GM21737 (cell line): Measurements from ENCODE around the gene PCBP3.

Experiments used
- ATAC-seq: cut with Tn5 transposase; IDR thresholded peaks from one replicate; pipeline ENCODE4 v1.9.1; 2021; ENCODE audit warnings: mild to moderate bottlenecking, moderate library complexity; ENCODE audit not compliant: unreplicated experiment

Gene PCBP3

DNA sequence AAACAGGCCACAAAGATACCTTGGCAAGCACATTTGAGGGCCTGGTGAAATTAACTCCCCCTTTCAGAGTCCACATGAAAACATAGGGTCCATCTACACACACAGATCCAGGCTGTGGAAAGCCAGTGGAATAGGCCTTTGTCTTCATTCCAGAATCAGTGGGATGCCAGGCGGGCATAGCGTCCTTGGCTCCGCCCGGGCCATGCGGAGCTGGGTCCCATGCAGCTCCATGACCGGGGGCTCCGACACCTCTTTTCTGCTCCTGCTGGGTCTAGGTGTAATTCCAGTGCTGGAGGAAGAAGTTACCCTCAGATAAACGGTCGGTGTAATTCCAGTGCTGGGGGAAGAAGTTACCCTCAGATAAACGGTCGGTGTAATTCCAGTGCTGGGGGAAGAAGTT is 274.5 kb downstream of the PCBP3 start:
- ATAC-seq: no peak

DNA sequence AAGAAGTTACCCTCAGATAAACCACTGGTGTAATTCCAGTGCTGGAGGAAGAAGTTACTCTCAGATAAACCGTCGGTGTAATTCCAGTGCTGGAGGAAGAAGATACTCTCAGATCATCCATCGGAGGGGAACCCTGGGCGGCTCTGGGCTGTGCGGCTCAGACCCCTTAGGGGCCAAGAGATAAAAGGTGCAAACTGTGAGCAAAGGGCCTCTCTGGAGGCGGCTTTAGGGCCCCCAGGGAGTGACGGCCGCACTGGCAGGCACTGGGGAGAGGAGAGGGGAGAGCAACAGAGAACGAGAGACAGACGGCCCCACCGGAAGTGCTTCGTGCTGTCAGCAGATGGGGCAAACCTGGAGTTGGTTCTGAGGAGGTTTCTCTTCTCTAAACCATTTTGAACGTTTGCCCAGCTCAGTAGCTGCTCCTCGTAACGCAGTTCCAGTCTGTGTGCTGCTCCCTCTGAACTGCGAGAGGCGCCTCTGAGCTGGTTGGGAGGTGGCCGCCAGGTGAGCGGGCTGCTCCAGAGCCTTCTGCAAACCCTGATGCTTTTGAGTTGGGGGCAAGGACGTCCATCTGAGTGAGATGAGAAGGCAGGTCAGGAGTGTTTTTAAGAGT is 275.4 kb downstream of the PCBP3 start:
- no peak for ATAC-seq

DNA sequence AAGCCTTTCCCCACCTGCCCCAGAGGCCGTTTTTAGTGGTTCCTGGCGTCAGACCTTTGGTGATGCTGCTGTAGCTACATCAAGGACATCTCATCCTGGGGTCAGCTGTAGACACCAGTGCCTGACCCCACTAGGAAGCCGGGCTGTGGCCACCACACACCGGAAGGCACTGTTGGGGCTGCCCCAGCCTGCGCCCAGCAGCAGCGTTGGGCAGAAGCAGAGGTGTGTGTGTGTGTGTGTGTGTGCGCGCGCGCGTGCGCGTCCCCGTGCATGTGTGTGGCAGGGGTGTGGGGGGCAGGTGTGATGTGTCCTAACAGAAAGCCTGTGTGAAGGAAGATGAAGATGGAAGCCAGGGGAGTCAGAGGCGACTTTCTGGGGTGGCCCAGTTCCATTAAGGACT is 276.1 kb downstream of the PCBP3 start:
- no peak for ATAC-seq

DNA sequence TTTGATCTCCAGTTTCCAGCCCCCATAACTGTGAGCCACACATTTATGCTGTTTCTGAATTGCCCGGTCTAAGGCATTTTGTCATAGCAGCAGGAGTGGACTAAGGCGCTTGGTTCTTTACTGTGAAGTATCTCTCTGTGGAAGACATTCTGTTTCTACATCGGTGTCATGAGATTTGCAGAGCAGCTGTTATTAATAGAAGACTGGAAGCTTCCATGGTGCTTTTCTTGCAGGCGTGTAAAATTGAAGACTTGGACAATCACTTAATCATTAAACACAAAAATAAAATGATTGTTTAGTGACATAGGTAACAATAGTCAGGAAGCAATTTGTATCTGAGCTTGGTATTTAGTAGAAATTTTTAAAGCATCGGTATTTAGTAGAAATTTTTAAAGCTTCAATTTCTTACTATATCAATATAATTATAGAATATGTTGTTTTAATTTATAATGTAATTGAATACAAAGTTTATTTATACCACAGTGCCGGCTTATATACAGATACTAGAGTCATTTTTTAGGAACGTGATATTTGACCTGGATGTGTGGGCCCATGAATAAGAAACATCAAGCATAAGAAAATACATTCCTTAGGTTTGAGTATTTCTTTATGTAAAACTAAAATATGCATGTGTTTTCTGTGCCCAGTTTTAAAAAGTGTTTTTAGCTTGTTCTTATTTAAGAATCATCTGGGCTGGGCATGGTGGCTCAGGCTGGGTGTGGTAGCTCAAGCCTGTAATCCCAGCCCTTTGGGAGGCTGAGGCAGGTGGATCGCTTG is 277.5 kb downstream of the PCBP3 start:
- ATAC-seq: no peak

DNA sequence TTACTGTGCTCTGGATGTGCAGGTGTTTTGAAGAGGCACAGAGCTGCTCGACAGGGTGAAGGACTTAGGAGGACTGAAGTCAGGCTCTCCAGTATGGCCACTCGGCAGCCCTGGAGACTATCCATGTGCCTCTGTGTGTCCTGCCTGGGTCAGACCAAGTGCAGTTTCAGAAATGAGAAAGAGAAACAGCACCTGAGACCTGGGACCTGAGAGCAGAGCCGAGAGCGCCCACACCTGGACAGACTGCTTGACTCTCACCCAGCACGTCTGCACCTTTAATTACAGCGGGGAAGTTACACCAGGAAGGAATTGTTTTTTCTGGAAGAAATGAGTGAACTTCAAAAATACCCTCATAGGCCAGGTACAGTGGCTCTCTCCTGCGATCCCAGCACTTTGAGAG is 278.4 kb downstream of the PCBP3 start:
- no peak for ATAC-seq

DNA sequence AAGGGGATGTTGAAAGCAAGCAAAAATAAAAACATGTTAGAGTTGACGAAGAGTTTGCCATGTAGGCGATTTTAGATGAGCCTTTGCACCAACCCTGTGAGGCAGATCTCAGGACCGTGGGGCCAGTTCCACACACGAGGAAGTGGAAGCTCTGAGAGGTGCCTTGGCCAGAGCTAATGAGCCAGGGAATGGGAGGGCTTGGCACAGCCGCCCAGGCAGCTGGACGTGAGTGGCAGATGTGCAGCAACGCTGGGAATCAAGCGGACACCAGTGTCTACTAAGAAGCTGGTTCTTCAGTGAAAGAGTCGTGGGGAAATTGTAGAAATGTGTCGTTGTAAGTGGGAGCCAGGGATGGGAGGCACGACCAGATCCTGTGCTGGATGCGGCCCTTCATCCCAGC is 279.1 kb downstream of the PCBP3 start:
- ATAC-seq: no peak

DNA sequence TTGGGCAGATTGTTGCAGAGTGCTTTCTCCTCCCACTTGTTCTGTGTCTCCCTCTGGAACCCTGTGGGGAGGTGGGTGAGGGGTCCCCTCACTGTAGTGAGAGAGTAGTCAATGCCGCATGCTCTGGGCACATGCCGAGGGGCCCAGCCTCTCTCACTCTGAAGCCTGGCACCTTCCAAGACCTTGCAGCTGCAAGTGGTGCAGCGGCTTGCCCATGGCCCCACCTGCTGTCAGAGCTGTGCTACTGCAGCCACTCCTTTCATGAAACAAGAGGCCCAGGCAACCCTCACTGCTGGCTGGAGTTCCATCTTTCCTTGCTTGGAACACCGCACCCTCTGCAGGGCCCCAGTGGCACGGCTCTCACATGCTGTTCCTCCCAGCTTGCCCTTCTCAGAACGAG is 279.6 kb downstream of the PCBP3 start:
- no peak for ATAC-seq

DNA sequence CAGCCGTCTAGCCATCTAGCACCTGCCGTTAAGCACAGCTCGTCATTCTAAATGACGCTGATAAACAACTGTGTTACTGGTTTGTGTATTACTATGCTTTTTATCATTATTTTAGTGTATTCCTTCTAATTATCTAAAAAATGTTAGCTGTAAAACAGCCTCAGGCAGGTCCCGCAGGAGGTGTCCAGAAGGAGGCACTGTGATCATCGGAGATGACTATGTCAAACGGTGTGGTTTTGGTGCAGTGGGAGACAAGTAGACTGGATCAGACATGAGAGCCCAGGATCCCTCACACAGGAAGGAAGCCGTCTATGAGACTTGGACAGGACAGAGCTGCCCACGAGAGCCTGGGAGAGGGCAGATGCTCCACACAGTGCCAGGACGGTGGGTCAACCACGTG is 282.8 kb downstream of the PCBP3 start:
- ATAC-seq: no peak

DNA sequence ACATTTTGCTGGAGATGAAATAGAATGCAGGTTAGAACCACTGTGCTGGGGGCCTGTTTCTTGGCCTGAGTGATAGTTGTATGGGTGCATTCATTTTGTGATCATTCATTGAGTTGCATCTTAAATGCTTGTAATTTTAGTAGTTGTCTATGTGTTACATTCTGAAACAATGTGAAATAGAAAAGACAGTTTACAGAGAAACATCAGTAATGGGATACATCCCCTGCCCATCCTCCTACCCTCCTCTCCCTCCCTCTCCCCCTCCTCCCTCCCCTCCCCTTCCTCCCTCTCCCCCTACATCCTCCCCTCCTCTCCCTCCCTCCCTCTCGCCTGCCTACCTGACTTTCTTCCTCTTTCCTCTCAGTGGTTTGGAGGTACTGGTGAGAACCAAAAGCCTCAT is 283.5 kb downstream of the PCBP3 start:
- ATAC-seq: no peak

DNA sequence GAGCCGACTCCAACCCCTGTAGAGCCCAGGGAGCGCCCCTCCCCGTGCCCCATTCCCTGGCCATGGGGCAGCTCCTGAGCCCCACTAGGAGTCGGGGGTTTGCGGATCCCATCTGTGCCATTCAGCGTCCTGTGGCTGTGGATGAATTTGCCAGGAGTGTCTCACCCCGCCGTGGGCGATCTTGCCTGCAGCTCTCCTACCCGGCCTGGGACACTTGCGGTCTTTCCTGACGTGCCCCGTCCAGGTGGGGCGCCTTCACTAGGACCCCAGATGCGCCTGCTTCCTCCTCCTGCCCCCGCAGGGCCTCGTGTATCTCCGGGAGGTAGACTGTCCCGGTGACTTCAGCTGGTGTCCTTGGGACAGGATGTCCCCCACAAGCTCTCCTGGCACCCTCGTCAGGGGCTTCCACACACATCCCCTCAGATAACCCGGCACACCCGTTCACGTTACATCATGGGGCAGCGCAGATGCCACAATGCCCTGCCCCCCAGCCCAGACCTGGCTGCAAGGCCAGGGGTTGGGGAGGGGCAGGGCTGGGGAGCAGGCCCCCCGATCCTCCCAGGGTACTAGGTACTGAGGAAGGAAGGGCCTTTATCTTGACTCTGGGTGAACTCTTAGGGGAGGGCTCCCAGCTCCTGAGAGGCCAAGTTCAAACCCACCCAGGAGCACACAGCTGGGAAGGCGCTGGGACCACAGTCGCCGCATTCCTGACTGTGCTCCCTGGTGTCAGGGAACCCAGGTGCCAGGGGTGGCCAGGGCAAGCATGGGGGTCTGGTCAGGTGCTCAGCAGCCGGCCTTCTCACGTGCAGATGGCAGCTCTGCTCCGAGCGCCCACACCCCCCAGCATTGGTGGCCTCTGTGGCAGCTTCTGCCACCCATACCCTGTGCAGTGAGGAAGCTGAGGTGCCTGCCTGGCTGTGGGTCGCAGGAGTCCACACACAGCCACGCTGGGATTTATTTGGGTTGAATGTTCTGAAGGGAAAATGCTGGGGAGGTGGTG is 284.6 kb downstream of the PCBP3 start:
- no peak for ATAC-seq

DNA sequence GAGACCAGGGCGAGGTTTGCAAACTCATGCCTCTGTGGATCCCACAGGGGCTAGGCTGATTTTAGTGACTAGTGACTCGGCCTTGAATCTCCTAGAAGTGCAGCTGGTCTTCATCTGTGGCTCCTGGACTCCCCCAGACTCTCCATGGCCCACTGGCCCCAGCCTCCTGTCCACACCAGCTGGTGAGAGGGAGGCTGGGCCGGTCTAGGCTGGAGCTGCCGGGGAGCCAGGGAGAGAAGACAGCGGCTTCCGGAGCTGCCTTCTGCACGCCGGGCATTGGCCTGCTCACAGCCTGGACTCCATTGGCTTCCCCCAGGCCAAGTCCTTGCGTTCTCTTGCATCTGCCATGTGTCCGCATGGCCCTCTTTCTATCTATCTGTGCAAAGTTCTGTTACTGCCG is 285.9 kb downstream of the PCBP3 start:
- no peak for ATAC-seq

DNA sequence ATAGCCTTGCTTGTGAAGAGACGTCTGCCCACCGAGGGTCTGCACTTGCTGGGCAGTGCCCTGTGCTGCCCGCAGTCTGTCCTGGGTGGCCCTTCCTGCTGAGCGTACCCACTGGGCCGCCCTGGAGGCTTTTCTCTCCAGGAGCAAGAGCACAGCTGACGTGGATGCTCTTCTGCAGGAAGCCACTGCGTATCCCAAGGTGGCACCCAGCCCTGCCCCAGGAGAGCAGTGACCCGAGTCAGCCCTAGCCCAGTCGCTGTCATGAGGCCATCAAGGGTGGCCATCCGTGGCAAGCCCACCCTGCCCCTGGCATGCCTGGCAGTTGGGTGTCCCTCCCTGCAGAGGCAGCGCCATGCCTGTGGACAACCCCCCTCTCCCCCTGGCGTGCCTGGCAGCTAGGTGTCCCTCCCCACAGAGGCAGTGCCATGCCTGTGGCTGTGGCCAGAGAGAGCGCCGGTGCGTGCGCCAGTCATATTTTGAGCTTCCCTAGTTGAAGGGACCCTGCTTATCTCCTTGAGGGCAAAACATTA is 286.8 kb downstream of the PCBP3 start:
- ATAC-seq: no peak

DNA sequence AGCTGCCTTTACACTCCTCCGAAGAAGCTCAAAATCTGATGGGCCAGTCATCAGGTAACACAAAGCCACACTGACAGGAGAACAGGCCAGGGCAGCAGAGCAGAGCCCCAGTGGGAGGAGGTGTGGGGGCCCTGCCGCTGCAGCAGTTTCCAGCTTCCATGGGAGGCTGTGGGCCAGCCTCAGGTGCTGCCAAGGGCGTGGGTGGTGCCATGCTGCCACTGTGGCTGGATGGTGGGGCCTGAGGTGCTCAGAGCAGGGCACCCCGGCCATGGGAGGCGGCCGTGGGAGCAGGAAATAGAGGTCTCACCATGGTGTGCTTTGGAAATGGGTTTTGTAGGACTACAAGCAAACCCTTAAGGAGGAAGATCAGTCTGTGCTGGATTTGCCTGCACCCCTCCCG is 287.3 kb downstream of the PCBP3 start:
- no peak for ATAC-seq

DNA sequence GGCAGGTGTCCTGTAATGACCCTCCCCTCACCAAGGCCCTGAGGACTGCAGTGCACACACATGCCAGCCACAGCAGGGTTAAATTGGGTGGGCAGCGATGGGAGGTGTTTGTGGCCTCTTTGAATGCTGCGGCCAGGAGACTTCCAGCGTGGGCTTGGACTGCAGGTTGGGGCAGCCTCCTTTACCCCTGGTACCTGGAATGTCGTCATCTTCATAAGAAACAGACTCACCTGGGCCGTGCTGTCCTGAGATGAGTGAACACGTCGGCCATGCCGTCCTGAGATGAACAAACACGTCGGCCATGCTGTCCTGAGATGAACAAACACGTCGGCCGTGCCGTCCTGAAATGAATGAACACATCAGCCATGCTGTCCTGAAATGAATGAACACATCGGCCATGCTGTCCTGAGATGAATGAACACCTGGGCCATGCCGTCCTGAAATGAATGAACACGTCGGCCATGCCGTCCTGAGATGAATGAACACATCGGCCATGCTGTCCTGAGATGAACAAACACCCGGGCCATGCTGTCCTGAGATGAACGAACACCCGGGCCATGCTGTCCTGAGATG is 288.0 kb downstream of the PCBP3 start:
- no peak for ATAC-seq

DNA sequence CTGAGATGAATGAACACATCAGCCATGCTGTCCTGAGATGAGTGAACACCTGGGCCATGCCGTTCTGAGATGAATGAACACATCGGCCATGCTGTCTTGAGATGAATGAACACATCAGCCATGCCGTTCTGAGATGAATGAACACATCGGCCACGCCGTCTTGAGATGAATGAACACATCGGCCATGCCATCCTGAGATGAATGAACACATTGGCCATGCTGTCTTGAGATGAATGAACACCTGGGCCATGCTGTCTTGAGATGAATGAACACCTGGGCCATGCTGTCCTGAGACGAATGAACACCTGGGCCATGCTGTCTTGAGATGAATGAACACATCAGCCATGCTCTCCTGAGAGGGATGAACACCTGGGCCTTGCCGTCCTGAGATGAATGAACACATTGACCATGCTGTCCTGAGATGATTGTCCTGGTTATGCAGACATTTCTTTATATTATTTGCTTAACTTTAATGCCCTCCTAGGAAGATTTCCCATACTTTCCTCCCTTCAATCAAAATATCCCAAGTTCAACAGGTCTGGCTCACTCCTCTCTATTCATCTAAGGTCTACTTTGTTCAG is 289.5 kb downstream of the PCBP3 start:
- ATAC-seq: no peak

DNA sequence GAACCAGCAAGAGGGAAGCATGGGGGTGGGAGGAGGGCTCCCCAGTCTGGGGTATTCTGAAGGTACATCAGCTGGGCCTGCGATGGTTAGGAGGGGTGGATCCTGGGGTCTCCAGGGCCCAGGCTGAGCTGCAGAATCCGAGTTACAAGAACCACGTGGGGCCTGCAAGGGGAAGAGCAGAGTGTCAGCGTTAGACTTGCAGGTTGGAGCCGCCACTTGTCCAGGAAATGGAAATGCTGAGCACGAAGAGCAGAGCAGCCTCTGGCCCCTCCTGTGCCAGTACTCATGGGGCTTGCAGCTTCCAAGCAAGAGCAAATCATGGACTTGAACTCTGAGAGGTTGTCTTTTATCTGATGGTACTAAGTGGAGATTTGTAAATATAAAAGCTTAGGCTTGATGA is 290.6 kb downstream of the PCBP3 start:
- no peak for ATAC-seq

DNA sequence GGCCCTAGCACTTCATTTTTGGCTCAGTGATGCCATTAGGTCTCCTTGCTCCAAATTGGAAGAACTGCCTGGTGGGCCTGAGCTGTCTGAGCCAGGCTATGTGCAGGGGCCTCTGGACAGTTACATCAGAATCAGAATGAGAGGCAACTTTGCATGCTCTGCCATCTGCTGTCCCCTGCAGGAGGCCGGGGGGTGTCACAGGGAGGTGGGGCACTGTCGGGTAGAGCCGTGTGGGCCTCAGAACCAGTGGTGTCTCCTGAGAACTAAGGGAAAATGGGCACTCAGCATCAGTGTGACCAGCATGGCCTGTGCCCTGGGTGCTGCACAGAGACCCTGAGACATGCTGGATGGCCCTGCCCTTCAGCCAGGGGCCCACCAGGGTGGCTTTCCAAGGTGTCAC is 291.0 kb downstream of the PCBP3 start:
- ATAC-seq: no peak

DNA sequence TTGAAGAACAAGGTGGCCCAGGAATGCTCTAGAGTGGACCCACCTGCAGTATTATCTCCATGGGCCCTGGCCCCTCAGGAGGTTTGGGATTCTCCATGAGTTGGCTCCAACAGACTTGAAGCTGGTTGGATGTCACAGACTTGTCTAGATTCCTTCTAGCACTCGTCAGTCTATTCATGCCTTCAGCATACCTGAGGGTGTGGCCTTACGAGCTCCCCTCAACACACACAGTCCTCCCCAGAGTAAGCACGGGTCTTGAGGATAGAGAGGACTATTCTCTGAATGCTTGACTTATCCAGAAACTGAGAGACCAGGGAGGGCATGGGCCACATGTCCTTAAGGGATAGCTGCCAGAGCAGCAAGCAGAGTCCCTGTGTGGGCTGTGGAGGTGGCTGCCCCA is 292.1 kb downstream of the PCBP3 start:
- ATAC-seq: no peak

DNA sequence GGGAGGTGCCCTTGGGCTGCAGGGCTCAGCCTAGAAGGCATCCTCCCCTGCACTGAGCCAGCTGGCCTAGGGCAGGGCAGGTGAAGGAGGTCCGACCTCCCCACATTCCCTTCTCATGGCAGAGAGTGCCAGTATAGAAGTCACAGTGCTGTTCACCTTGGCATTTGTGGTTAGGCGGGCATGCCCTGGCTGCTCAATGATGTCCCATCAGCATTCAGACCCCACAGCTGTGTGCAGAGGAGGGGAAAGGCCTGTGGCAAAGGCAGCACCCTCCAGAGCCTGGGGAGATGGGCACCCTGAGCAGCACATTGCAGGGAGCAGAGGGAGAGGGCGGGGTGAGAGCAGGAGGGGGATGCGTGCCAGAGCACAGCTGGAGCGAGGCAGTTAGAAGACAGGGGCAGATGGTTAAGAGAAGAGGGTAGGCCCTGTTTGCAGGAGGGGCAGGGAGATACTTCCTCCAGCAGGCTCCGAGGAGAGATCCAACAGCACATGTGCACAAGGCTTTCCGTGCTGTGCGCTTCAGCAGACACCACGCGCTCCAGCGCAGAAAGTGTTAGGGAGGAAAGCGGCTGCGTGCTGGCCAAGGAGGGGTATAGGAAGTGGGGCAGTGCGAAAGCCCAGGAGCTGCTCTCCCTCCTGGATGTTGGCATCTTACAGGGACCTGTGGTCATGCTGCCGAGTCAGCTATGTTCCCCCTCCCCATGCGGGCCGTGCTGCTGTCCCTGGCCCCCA is 294.4 kb downstream of the PCBP3 start:
- no peak for ATAC-seq

DNA sequence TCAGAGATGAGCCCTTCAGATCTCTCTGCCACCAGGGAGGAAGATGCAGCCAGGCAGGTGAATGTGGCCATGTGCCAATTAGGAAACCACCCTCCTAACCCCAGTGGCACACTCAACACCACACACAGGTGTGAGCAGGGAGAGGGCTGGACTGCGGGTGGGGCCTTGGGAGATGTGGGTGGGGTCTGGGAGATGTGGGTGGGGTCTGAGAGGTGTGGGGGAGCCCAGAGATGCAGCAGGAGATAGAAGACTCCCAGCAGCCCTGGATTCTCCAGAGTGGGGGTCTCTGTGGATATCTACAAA is 294.9 kb downstream of the PCBP3 start:
- ATAC-seq: no peak
